ENCODE measurements around the gene ZBTB38.

Gene ZBTB38, protein sequence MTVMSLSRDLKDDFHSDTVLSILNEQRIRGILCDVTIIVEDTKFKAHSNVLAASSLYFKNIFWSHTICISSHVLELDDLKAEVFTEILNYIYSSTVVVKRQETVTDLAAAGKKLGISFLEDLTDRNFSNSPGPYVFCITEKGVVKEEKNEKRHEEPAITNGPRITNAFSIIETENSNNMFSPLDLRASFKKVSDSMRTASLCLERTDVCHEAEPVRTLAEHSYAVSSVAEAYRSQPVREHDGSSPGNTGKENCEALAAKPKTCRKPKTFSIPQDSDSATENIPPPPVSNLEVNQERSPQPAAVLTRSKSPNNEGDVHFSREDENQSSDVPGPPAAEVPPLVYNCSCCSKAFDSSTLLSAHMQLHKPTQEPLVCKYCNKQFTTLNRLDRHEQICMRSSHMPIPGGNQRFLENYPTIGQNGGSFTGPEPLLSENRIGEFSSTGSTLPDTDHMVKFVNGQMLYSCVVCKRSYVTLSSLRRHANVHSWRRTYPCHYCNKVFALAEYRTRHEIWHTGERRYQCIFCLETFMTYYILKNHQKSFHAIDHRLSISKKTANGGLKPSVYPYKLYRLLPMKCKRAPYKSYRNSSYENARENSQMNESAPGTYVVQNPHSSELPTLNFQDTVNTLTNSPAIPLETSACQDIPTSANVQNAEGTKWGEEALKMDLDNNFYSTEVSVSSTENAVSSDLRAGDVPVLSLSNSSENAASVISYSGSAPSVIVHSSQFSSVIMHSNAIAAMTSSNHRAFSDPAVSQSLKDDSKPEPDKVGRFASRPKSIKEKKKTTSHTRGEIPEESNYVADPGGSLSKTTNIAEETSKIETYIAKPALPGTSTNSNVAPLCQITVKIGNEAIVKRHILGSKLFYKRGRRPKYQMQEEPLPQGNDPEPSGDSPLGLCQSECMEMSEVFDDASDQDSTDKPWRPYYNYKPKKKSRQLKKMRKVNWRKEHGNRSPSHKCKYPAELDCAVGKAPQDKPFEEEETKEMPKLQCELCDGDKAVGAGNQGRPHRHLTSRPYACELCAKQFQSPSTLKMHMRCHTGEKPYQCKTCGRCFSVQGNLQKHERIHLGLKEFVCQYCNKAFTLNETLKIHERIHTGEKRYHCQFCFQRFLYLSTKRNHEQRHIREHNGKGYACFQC (N-terminal part only)

GRCh38 chr3:141368062-141368924 lies at the start of gene ZBTB38:
Gene ZBTB38 (plus strand): TSS chr3:141368504. CDS start chr3:141442389, 73,885 bp downstream.
- DNase-seq, result no peak

DNA sequence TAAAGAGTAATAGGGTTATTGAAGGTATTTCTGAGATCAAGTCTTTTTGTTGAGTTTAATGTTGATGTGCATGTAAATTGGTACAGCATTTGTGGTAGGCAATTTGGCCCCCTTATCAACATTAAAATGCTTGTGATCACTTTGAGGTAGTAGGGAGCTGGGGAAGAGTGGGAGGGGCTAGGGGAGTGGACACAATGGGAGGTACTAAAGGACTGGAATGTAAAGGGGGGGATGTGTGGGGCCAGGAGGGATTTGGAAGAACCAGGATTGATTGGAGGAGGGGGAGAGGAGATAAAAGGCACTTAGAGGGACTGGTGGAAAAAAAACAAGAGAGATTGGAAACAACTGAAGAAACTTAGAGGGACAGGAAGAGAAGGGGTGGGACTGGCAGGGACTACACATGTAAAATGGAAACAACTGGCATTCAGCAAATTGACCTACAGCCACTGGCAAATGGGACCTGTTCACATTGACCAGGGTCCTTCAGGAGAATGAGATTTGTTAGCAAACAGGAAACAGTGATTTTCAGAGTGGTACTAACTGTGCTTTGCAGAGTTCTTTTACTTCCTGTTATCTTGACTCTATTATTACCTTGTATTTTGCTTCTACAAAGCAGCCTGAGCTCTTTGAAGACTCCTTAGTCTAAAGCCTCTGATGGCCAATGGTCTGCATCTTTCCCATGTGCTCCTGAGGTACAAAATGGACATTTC lies 47.8 kb upstream of the ZBTB38 start:
- DNase-seq, result no peak

GRCh38 chr3:141321109-141321497 lies 47.2 kb upstream of the ZBTB38 start:
- no peak for DNase-seq

DNA sequence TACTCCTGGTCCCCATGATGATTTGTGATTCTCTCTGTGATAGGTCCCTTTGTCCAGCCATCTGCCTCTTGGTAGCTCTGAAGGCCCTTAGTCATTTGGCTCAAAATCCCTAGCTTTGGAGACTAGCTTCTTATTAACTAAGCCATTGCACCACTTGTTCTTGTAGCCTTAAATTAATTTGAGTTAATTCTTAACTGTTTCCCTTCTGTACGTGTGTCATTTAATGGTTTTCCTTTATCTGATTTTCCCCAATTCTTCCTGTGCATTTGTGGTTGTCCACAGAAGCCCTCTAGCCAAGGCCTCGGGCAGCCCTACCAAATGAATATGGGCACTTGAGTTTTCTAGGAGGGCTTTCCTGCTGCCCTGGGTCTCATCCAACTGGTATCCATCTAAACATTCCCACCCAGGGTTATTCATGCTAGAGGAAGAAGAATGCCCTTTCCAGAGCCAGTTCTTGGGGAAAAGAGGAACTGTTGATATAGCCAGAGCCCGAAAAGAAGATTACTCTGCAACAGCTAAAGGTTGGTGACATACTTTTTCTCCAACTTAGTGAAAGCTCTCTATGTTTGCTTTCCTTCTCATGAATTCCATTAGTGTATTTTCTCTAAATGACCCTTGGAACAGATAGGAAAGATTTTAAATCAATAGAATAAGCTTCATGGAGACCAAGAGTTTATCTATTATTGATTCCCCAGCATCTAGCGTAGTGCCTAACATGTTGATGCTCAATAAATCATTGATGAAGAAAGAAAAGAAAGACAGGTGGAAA lies 44.2 kb upstream of the ZBTB38 start:
- no peak for DNase-seq

DNA sequence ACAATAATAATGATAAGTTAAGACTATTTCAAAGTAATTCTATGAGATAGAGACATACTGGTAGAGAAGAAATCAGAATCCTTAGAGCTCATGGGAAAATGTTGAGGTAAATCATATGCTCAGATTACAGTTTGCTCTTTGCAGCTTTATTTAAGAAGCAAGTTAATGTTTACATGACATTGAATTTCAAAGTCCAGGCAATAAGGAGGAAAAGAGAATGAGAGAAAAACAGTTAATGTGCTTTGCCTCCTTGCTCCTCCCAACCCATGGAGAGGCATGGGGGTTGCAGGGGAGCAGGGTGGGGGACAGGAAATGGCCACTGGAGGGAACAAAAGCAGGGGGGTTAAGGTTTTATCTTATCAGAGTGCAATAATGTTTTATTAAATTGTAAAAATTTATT lies 42.2 kb upstream of the ZBTB38 start:
- DNase-seq, result no peak

DNA sequence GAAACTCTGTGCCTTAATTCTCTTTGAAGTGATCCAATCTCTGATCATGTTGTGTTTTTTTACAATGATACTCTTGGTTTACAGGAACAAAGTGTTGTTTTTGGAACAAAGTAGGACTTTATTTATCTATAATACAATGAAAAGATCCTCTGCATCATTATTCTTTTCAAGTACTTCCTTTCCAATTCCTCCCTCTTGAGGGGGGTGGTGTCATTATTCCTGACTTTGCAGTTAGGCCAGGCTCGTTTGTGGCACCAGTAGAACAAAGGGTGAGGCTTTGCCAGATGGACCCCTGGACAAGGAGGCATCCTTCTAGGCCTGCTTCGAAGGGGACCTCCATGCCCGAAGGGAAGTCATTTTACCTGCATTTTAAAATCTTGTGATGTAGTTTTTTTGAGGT lies 41.7 kb upstream of the ZBTB38 start:
- no peak for DNase-seq

GRCh38 chr3:141328286-141329166 lies 39.8 kb upstream of the ZBTB38 start:
- DNase-seq, result no peak

DNA sequence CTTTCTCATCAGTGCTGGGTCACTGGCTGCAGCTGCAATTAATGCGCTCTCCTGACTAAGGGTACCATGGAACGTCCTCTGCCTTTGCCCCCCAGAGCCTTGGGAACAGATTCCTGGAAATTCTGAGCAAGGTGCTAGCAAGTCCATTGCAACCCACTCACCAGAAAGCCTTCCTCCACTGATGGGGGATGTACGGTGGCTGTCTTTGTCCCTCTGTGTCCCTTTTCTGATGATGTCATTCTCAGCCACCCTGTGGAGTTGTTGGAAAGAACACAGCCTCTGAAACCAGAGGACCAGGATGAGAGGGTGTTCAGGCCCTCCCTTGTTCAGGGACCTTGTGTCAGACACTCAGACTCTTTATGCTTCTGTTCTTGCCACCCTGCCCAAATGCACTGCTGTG lies 38.1 kb upstream of the ZBTB38 start:
- DNase-seq, result no peak

GRCh38 chr3:141330718-141331376 lies 37.5 kb upstream of the ZBTB38 start:
- no peak for DNase-seq

GRCh38 chr3:141331377-141332318 lies 36.7 kb upstream of the ZBTB38 start:
- no peak for DNase-seq

DNA sequence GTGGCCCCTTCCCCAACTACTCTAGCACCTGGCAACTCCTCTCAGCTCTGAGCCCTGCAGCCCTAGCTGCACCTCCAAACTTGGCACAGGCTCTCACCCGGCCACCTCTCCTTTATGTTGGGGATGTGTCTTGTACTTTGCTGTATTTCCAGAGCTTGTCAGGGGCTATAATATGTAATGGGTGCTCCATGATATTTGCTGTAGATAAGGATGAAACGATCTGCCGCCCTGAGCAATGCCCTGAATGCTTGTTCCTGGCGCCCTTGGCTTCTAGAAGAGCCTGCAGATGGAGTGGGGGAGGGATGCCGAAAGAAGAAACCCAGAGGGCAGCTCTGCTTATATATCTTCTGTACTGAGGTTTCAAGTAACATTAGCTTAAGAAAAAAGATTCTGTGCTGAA lies 35.9 kb upstream of the ZBTB38 start:
- DNase-seq, result no peak

GRCh38 chr3:141333836-141334626 lies 34.3 kb upstream of the ZBTB38 start:
- no peak for DNase-seq

- DNase-seq, result no peak
Observed at GRCh38 chr3:141334627-141335250, 33.6 kb upstream of the ZBTB38 start.

- no peak for DNase-seq
Observed at GRCh38 chr3:141335531-141336061, 32.7 kb upstream of the ZBTB38 start.

GRCh38 chr3:141336672-141337522 lies 31.4 kb upstream of the ZBTB38 start:
- DNase-seq, result no peak

- no peak for DNase-seq
Observed at GRCh38 chr3:141337523-141337854, 30.8 kb upstream of the ZBTB38 start.
